Calu3 (cell line): ENCODE measurements around the gene TADA3. TPM values are rescaled to one million over a fixed set of nuclear protein-coding genes. Genes with fewer than 3 reads are reported as not detected.
A peak's percentile ranks its signal among the peaks of the same experiment; 100 is the strongest.

Experiments used
- BruUV-seq: library from RNA; stranded (reverse); fragments of 400-500 nt; replicated peaks from 2 replicates; lab custom pipeline; 2021; lab: Mats Ljungman, UMichigan
- CTCF ChIA-PET: fragments of 300-600 bp; sonication (Branson Sonifier 250); formaldehyde crosslinking; loops from one replicate; lab custom pipeline; 2022; ENCODE audit warnings: antibody characterized with exemption; lab: Charles Lee
- DNase-seq: peaks from one replicate; pipeline ENCODE4 v3.0.0; 2022
- H3K27ac Mint-ChIP-seq: one replicate; pipeline ENCODE4 v1.8.0; 2022; ENCODE audit warnings: mixed read lengths; ENCODE audit not compliant: unreplicated experiment
- H3K27me3 Mint-ChIP-seq: one replicate; pipeline ENCODE4 v1.8.0; 2022; ENCODE audit warnings: mixed read lengths; ENCODE audit not compliant: unreplicated experiment
- H3K36me3 Mint-ChIP-seq: one replicate; pipeline ENCODE4 v1.8.0; 2022; ENCODE audit warnings: mild to moderate bottlenecking, moderate library complexity, mixed read lengths; ENCODE audit not compliant: insufficient read depth, unreplicated experiment
- H3K4me1 Mint-ChIP-seq: one replicate; pipeline ENCODE4 v1.8.0; 2022; ENCODE audit warnings: mild to moderate bottlenecking, low read depth, mixed read lengths; ENCODE audit not compliant: unreplicated experiment
- H3K4me3 Mint-ChIP-seq: one replicate; pipeline ENCODE4 v1.8.0; 2022; ENCODE audit warnings: mild to moderate bottlenecking, low read depth, moderate library complexity, mixed read lengths; ENCODE audit not compliant: unreplicated experiment
- H3K9me3 Mint-ChIP-seq: one replicate; pipeline ENCODE4 v1.8.0; 2022; ENCODE audit warnings: low read depth, mixed read lengths; ENCODE audit not compliant: unreplicated experiment
- intact Hi-C: fragments of 100-400 bp; cut with micrococcal nuclease; formaldehyde crosslinking; loops from one replicate; pipeline ENCODE4 v1.10.0; 2022; ENCODE audit not compliant: unreplicated experiment
- total RNA-seq: library from RNA; stranded (reverse); gene quantifications from 2 replicates; pipeline ENCODE4 v1.2.3, GENCODE V29; 2022
- TF ChIP-seq, protein P1 (sequence below): fragments of 200-600 bp; IDR thresholded peaks from one replicate; pipeline ENCODE4 v1.8.0; 2022; ENCODE audit warnings: antibody characterized with exemption; ENCODE audit not compliant: unreplicated experiment

The TADA3 gene
- total RNA-seq, 1 experiment from 2014 or later = 48.5 TPM

DNA sequence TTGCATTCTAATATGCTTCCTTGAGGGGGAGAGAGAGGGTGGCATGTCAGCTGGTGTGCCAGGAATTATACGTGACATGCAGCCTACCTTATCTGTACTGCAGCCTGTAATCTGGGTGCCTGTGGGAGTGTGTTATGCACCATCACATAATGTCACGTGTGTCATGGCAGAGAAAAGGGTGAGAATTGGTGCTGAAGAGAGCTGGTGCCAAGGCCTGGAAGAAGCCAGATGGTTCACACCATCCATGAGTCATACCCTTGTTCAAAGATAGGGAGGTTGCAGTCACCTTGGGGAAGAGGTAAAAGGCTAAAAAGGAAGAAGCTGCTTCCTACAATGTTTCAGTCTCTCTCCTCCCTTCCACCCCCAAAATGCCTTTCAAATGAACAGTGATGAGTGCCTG, 55.4 kb downstream of the TADA3 start:
- CTCF ChIA-PET = interaction anchor here (0.5 kb wide), 1 partner anchor 66 kb away, joined by 4 read pairs; no protein-coding TSS in a partner anchor
- TF ChIP-seq, protein P1, sequence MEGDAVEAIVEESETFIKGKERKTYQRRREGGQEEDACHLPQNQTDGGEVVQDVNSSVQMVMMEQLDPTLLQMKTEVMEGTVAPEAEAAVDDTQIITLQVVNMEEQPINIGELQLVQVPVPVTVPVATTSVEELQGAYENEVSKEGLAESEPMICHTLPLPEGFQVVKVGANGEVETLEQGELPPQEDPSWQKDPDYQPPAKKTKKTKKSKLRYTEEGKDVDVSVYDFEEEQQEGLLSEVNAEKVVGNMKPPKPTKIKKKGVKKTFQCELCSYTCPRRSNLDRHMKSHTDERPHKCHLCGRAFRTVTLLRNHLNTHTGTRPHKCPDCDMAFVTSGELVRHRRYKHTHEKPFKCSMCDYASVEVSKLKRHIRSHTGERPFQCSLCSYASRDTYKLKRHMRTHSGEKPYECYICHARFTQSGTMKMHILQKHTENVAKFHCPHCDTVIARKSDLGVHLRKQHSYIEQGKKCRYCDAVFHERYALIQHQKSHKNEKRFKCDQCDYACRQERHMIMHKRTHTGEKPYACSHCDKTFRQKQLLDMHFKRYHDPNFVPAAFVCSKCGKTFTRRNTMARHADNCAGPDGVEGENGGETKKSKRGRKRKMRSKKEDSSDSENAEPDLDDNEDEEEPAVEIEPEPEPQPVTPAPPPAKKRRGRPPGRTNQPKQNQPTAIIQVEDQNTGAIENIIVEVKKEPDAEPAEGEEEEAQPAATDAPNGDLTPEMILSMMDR = no peak
- H3K27ac Mint-ChIP-seq = no peak overlapping the region
- H3K4me1 Mint-ChIP-seq = peaks cover 19% of the 10 kb centered on the region
- H3K36me3 Mint-ChIP-seq = peaks cover 42% of the 10 kb centered on the region
- no peak for DNase-seq
- no peaks in the 10 kb centered on the region for H3K27me3 Mint-ChIP-seq
- intact Hi-C loops = no loop called here
- H3K4me3 Mint-ChIP-seq = no peak overlapping the region
- BruUV-seq = no TSS peak
- H3K9me3 Mint-ChIP-seq = no peaks in the 10 kb centered on the region

DNA sequence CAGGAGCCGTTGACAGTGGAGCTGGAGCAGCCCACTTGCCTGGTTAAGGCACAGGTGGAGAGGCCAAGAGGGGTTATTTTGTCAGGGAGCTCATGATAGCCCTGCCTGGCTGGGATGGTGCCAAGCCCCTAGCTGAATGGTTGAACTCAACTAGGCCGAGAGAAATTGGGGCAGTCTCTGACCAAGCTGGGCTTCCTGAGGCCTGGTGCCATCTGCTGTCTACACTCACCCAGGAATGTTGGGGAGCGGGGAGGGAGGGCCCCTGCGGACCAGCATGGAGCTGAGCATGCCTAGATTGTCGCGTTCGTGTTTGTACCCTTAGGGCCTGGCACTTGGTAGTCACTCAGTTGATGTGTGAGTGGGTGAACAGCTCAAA, 59.5 kb downstream of the TADA3 start:
- peak overlapping the region; percentile 87 for H3K4me3 Mint-ChIP-seq
- BruUV-seq = TSS peak; percentile 45
- peaks cover 55% of the 10 kb centered on the region for H3K36me3 Mint-ChIP-seq
- TF ChIP-seq, protein P1 = no peak
- H3K4me1 Mint-ChIP-seq = peaks cover 19% of the 10 kb centered on the region
- no peak for DNase-seq
- H3K9me3 Mint-ChIP-seq = no peaks in the 10 kb centered on the region
- peaks cover 20% of the 10 kb centered on the region for H3K27me3 Mint-ChIP-seq
- intact Hi-C loops = no loop called here
- peak overlapping the region; percentile 82 for H3K27ac Mint-ChIP-seq
- CTCF ChIA-PET = no interaction called here

DNA sequence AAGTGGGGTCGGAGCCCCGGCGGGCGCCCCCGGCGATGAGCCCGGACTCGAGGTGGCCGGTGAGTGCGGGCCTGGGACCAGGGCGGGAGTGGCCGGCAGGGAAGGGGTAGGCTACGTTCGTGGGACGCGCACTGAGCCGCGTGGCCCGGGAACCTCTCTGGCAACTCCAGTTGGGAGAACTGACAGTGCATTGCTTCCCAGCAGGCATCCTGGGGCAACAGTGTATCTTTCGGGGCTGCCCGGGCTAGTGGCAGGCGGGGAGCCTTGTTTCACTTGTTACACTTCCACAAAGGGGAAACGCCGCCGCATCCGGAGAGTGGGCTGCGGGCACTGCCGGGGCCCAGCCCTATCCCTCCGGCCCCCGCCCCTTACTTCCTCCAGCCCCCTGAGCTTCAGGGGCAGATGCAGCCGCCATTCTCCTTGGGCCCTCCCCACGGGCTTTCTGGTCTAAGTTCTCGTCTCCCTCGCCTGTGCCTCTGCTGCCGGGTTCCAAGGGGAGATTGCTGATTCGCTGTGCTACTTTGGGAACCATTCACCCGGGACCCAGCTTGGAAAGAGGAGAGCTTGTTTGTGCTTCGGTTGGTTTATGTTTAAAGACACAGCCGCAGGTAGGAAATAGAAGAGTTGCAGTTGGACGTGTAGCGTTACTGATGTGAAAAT, 60.1 kb downstream of the TADA3 start:
- peak overlapping the region; percentile 82 for H3K27ac Mint-ChIP-seq
- BruUV-seq = no TSS peak
- H3K4me3 Mint-ChIP-seq = peak overlapping the region; percentile 87
- TF ChIP-seq, protein P1 = no peak
- DNase-seq = peak; percentile 12
- H3K4me1 Mint-ChIP-seq = peaks cover 22% of the 10 kb centered on the region
- peaks cover 55% of the 10 kb centered on the region for H3K36me3 Mint-ChIP-seq
- CTCF ChIA-PET = no interaction called here
- intact Hi-C loops = no loop called here
- peaks cover 26% of the 10 kb centered on the region for H3K27me3 Mint-ChIP-seq
- no peaks in the 10 kb centered on the region for H3K9me3 Mint-ChIP-seq

DNA sequence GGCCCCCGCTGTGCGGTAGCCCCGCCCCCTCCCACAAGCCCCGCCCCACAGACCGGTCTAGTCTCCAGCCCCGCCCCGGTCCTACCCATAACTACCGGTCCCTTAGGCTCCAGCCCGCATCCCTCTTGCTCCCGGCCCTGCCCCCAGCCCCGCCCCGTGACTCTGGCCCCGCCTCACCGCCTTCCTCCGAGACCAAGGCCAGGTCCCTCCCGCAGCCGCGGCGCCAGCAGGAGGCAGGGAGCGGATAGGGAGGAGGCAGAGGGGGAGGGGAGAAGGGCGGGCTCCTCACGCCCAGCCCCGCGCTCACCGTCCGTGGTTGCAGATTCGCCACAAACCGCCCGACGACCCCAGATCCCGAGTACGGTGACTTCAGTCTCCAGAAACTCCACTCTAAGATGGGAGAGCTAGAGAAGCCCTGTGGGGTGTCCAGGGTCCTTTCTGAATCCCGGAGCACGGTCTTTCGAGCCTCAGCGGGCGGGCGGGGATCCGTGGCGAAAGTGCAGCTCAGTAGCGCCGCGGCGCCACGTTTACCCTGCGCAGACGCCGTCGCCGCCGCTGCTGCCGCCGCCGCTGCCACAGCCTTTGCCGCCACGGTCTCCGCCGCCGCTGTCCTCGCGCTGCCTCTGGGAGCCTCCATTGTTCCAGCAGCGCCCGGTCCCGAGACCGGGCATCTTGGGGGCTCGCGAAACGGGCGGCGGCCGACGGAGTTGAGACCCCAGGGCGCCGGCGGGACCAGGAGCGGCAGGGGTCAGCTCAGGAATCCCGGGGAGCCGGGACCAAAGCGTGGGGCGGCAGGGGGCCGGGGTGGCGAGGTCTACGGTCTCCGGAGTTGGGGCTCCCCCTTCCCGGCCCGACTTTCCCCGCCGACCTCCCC, 60.8 kb downstream of the TADA3 start, which contains the start of gene BRPF1:
TSS of gene BRPF1 (plus strand) at position 530 of the 874 bp plus-strand sequence. CDS start 2,406 bp downstream, outside the sequence.
- intact Hi-C loops = no loop called here
- CTCF ChIA-PET = interaction anchor here (1.0 to 1.5 kb wide), 2 partner anchors 16 to 18 kb away, joined by 3 to 4 read pairs; partner anchors contain the start of gene OGG1
- Mint-ChIP-seq H3K9me3 (no peaks in the 10 kb centered on the region), H3K27ac (peak within 1 kb of the TSS; percentile 83), H3K4me1 (peaks cover 27% of the 10 kb centered on the region), H3K27me3 (peaks cover 29% of the 10 kb centered on the region), H3K4me3 (peak within 1 kb of the TSS; percentile 87), H3K36me3 (peaks cover 52% of the 10 kb centered on the region)
- BruUV-seq = no TSS peak
- TF ChIP-seq, protein P1 = no peak
- DNase-seq = peak; percentile 98
